H1 (cell line): ENCODE measurements around the gene VGLL4. TPM values are rescaled to one million over a fixed set of nuclear protein-coding genes. Genes with fewer than 3 reads are reported as not detected.

Experiments used
- POU5F1 ChIP-seq: IDR thresholded peaks from 2 replicates; pipeline ENCODE4 v1.6.1; 2011; ENCODE audit warnings: low read depth, mild to moderate bottlenecking, low read length, moderate library complexity
- polyA plus RNA-seq, 7 experiments: library from polyadenylated mRNA; depleted of rRNA in 3 of 7; stranded (reverse) in 5 of 7; unstranded in 2 of 7; fragments of >200 nt in 5 of 7; fragments of 200-250 nt in 2 of 7; gene quantifications; 1 replicate in 5 of 7; 2 replicates in 1 of 7; 4 replicates in 1 of 7; pipeline versions ENCODE4 v1.2.1 to v1.2.3, GENCODE V29; 2011 to 2013; ENCODE audit warnings: missing spikeins in 2 of 7, mixed read lengths in 2 of 7
- total RNA-seq: library from RNA; stranded (reverse); fragmentation: NEBNext Ultra II Directional; extraction: Animal tissue kit (Norgen Biotek cat#: 25700); gene quantifications from 2 replicates; pipeline ENCODE4 v1.2.1, GENCODE V29; 2021
- TF ChIP-seq, protein P1 (sequence below), 3 experiments: IDR thresholded peaks; 1 replicate in 2 of 3; 2 replicates in 1 of 3; pipeline versions ENCODE4 v1.5.1 to v1.6.1; 2011; ENCODE audit warnings: low read length in 3 of 3, mild to moderate bottlenecking in 3 of 3, inconsistent platforms in 2 of 3, low read depth in 1 of 3, moderate library complexity in 1 of 3; ENCODE audit not compliant: insufficient read depth in 1 of 3; ENCODE audit errors: control extremely low read depth in 1 of 3

VGLL4 gene
- total and polyA plus RNA-seq, 2 of the 8 experiments (the other 6 are each of a cell fraction or from before 2014, with no cell fraction given), result 45.1 to 50.0 TPM

DNA sequence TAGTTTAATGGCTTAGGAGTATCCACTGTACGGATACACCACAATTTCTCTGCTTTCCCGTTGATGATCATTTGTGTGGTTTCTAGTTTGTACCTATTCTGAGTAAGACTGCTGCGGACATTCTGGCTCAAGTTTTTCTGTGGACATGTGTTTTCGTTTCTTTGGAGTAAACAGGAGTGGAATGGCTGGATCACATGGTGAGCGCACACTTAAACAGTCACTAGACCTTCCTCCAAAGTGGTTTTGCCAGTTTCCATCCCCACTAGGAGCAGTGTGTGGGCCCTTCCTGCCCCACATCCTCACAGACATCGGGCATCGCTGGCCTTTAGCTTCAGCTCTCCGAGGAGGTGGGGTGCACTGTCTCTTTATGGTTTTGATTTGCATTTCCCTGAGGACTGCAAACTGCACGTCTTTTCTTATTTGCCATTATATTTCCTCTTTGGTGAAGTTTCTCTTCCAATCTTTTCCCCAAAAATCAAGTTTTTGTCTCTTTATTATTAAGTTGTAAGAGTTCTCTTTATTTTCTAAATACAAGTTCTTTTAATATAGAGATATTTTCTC is 94.1 kb downstream of the VGLL4 start (continued):
- TF ChIP-seq, protein P1, sequence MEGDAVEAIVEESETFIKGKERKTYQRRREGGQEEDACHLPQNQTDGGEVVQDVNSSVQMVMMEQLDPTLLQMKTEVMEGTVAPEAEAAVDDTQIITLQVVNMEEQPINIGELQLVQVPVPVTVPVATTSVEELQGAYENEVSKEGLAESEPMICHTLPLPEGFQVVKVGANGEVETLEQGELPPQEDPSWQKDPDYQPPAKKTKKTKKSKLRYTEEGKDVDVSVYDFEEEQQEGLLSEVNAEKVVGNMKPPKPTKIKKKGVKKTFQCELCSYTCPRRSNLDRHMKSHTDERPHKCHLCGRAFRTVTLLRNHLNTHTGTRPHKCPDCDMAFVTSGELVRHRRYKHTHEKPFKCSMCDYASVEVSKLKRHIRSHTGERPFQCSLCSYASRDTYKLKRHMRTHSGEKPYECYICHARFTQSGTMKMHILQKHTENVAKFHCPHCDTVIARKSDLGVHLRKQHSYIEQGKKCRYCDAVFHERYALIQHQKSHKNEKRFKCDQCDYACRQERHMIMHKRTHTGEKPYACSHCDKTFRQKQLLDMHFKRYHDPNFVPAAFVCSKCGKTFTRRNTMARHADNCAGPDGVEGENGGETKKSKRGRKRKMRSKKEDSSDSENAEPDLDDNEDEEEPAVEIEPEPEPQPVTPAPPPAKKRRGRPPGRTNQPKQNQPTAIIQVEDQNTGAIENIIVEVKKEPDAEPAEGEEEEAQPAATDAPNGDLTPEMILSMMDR (IDR thresholded peaks at IDR 0.05; ENCODE audit: control extremely low read depth in 1 of 3, insufficient read depth in 1 of 3, low read depth in 1 of 3, low read length in 3 of 3), result no peak
- TF ChIP-seq POU5F1, result no peak
- TF ChIP-seq, all 59 proteins: peak for 0
